HepG2 (cell line): ENCODE results near the gene DPCD. TPM values are rescaled to one million over a fixed set of nuclear protein-coding genes. Genes with fewer than 3 reads are reported as not detected.

ENCODE experiments used
- ATAC-seq: fragments of 200-7000 bp; cut with Tn5 transposase; 3 replicates; pipeline ENCODE4 v1.9.1; 2020; ENCODE audit warnings: mild to moderate bottlenecking, moderate library complexity
- BruUV-seq: library from RNA; stranded (reverse); fragments of 400-500 nt; replicated peaks from 2 replicates; lab custom pipeline; 2021; lab: Mats Ljungman, UMichigan
- CTCF ChIA-PET: fragments of 300-600 bp; formaldehyde crosslinking; extraction: SDS; loops from one replicate; lab custom pipeline; 2021; ENCODE audit warnings: low total read pairs, inconsistent platforms, low intra/inter-chr PET ratio; lab: Yijun Ruan, JAX
- POLR2A ChIA-PET: fragments of 350-600 bp; sonication (Branson Sonifier 250); formaldehyde crosslinking; loops from one replicate; lab custom pipeline; 2020; ENCODE audit warnings: antibody characterized with exemption, inconsistent platforms; lab: Yijun Ruan, JAX
- DNase-seq: peaks from one replicate; pipeline ENCODE4 v3.0.0-alpha.2; 2015; ENCODE audit warnings: low spot score
- FAIRE-seq: peaks from 3 replicates; lab custom pipeline; 2011; peaks lifted over from hg19 to GRCh38; lab: Jason Lieb, UNC
- H2AFZ ChIP-seq: one replicate; pipeline ENCODE4 v1.6.1; 2011; ENCODE audit warnings: low read length, inconsistent platforms
- H3K27ac ChIP-seq: fragments of 300-600 bp; 3 replicates; pipeline ENCODE4 v1.8.0; 2011; ENCODE audit warnings: mixed run types, mild to moderate bottlenecking, mixed read lengths, low read length, inconsistent platforms; ENCODE audit not compliant: insufficient read depth; ENCODE audit errors: extremely low read length
- H3K27me3 ChIP-seq, 2 experiments: fragments of 200-600 bp in 1 of 2; 2 replicates in 1 of 2; 3 replicates in 1 of 2; pipeline versions ENCODE4 v1.6.0 to v1.8.0; 2011; ENCODE audit warnings: low read length in 2 of 2, mild to moderate bottlenecking in 2 of 2, moderate library complexity in 2 of 2, inconsistent platforms in 1 of 2; ENCODE audit not compliant: insufficient read depth in 2 of 2, control insufficient read depth in 1 of 2
- H3K36me3 ChIP-seq, 2 experiments: fragments of 200-600 bp in 1 of 2; replicated peaks in 1 of 2; 2 replicates in 1 of 2; 3 replicates in 1 of 2; pipeline versions ENCODE4 v1.5.1 to v1.8.0; 2011; ENCODE audit warnings: low read length in 2 of 2, inconsistent platforms in 1 of 2; ENCODE audit not compliant: insufficient read depth in 2 of 2, control insufficient read depth in 1 of 2
- H3K4me1 ChIP-seq: 2 replicates; pipeline ENCODE4 v1.5.1; 2012; ENCODE audit warnings: low read length, inconsistent platforms; ENCODE audit not compliant: insufficient read depth
- H3K4me2 ChIP-seq: 2 replicates; pipeline ENCODE4 v1.6.0; 2011; ENCODE audit warnings: low read depth, low read length, inconsistent platforms
- H3K4me3 ChIP-seq, 3 experiments: fragments of 200-600 bp in 1 of 3; sonication (generic), shearing (Covaris generic) in 1 of 3; replicated peaks in 1 of 3; 2 replicates each; pipeline ENCODE4 v1.5.1; 2011 to 2016; ENCODE audit warnings: low read length in 3 of 3, inconsistent platforms in 2 of 3, low read depth in 2 of 3, mild to moderate bottlenecking in 2 of 3, control low read depth in 1 of 3, mixed read lengths in 1 of 3; ENCODE audit not compliant: insufficient read depth in 1 of 3
- H3K79me2 ChIP-seq: one replicate; pipeline ENCODE4 v1.6.1; 2011; ENCODE audit warnings: low read length, inconsistent platforms; ENCODE audit not compliant: insufficient read depth
- H3K9ac ChIP-seq: 2 replicates; pipeline ENCODE4 v1.6.0; 2011; ENCODE audit warnings: mild to moderate bottlenecking, low read depth, low read length, inconsistent platforms; ENCODE audit not compliant: insufficient read depth
- H3K9me3 ChIP-seq: 2 replicates; pipeline ENCODE4 v1.5.1; 2012; ENCODE audit warnings: mild to moderate bottlenecking, low read length
- H4K20me1 ChIP-seq: 2 replicates; pipeline ENCODE4 v1.6.0; 2011; ENCODE audit warnings: inconsistent platforms, mild to moderate bottlenecking, low read length, moderate library complexity; ENCODE audit not compliant: insufficient read depth
- ELK4 ChIP-seq: sonication (generic); formaldehyde crosslinking; IDR thresholded peaks from 2 replicates; pipeline ENCODE4 v1.9.0; 2021; ENCODE audit warnings: missing genetic modification reagents, borderline replicate concordance
- SNAPC2 ChIP-seq: sonication (generic); formaldehyde crosslinking; IDR thresholded peaks from 2 replicates; pipeline ENCODE4 v1.8.1; 2022; ENCODE audit warnings: mild to moderate bottlenecking, missing genetic modification reagents
- ZFP62 ChIP-seq: sonication (generic); formaldehyde crosslinking; IDR thresholded peaks from 2 replicates; pipeline ENCODE4 v1.4.0; 2020; ENCODE audit warnings: missing genetic modification reagents
- ZMYM4 ChIP-seq: sonication (generic); formaldehyde crosslinking; IDR thresholded peaks from 2 replicates; pipeline ENCODE4 v1.8.1; 2023; ENCODE audit warnings: mild to moderate bottlenecking, missing genetic modification reagents
- ZNF280D ChIP-seq: sonication (generic); formaldehyde crosslinking; IDR thresholded peaks from 2 replicates; pipeline ENCODE4 v1.5.1; 2020; ENCODE audit warnings: mild to moderate bottlenecking, missing genetic modification reagents
- ZNF335 ChIP-seq: sonication (generic); formaldehyde crosslinking; IDR thresholded peaks from 2 replicates; pipeline ENCODE4 v1.4.0; 2020; ENCODE audit warnings: missing genetic modification reagents
- ZNF660 ChIP-seq: sonication (generic); formaldehyde crosslinking; IDR thresholded peaks from 2 replicates; pipeline ENCODE4 v1.5.1; 2020; ENCODE audit warnings: mild to moderate bottlenecking, low read depth, missing genetic modification reagents, borderline replicate concordance
- ZNF775 ChIP-seq: sonication (generic); formaldehyde crosslinking; IDR thresholded peaks from 2 replicates; pipeline ENCODE4 v1.4.0; 2020; ENCODE audit warnings: missing genetic modification reagents, mild to moderate bottlenecking, moderate library complexity, borderline replicate concordance
- ZNF782 ChIP-seq: sonication (generic); formaldehyde crosslinking; IDR thresholded peaks from 2 replicates; pipeline ENCODE4 v1.4.0; 2020; ENCODE audit warnings: missing genetic modification reagents, mild to moderate bottlenecking, borderline replicate concordance
- WGBS: methylation state at CpG from one replicate; pipeline ENCODE4 v1.1.6; 2017; ENCODE audit warnings: low lambda C conversion rate; 5-methylcytosine and 5-hydroxymethylcytosine counted together
- in situ Hi-C: cut with HindIII; loops from 2 replicates; pipeline ENCODE4 v1.10.0; 2017; ENCODE audit warnings: low pct_unique_long_range_greater_than_20kb; ENCODE audit not compliant: extremely low pct_ligation_motif_present
- intact Hi-C: fragments of 100-400 bp; cut with micrococcal nuclease; formaldehyde crosslinking; loops from one replicate; pipeline ENCODE4 v1.10.0; 2022; ENCODE audit not compliant: unreplicated experiment
- polyA plus RNA-seq, 8 experiments: library from polyadenylated mRNA; depleted of rRNA in 3 of 8; stranded (reverse) in 7 of 8; unstranded in 1 of 8; fragments of >200 nt; fragmentation: Illumina TruSeq in 4 of 8; extraction: Trizol in 4 of 8; gene quantifications; 2 replicates each; pipeline versions ENCODE4 v1.2.1 to v1.2.3, GENCODE V29; 2011 to 2016; ENCODE audit warnings: low read depth in 4 of 8, missing spikeins in 1 of 8, mixed read lengths in 1 of 8; ENCODE audit not compliant: insufficient read depth in 1 of 8
- total RNA-seq, 5 experiments: library from RNA; depleted of rRNA; stranded (reverse); fragments of >200 nt; fragmentation: Illumina TruSeq; extraction: Trizol; gene quantifications; 2 replicates each; pipeline ENCODE4 v1.2.3, GENCODE V29; 2016; ENCODE audit warnings: low read depth in 1 of 5
- TF ChIP-seq, protein P1 (sequence below): sonication (generic); formaldehyde crosslinking; IDR thresholded peaks from 2 replicates; pipeline ENCODE4 v1.4.0; 2020; ENCODE audit warnings: missing genetic modification reagents, borderline replicate concordance
- TF ChIP-seq, protein P2 (sequence below): sonication (generic); formaldehyde crosslinking; IDR thresholded peaks from 2 replicates; pipeline ENCODE4 v1.8.0; 2022; ENCODE audit warnings: missing genetic modification reagents, mild to moderate bottlenecking, moderate library complexity, borderline replicate concordance

DPCD gene
- total and polyA plus RNA-seq, 2 of the 13 experiments (the other 11 are each of a cell fraction or from before 2014, with no cell fraction given) = 25.2 to 27.0 TPM

GRCh38 chr10:101564490-101564991 is 23.6 kb upstream of the DPCD start:
- Histone ChIP-seq H3K9me3 (no peaks in the 10 kb centered on the region), H3K4me2 (no peak overlapping the region), H3K4me1 (peaks cover 42% of the 10 kb centered on the region), H3K27me3 (peaks cover 0 to 45% of the 10 kb centered on the region in 2 experiments; a peak in 4 of 5 replicates), H3K79me2 (no peaks in the 10 kb centered on the region), H3K4me3 (no peak overlapping the region), H3K9ac (no peak overlapping the region), H3K27ac (no peak overlapping the region), H4K20me1 (no peaks in the 10 kb centered on the region), H2AFZ (no peak overlapping the region), H3K36me3 (no peaks in the 10 kb centered on the region)
- ChIA-PET CTCF (no interaction called here), POLR2A (no interaction called here)
- TF ChIP-seq, protein P1, sequence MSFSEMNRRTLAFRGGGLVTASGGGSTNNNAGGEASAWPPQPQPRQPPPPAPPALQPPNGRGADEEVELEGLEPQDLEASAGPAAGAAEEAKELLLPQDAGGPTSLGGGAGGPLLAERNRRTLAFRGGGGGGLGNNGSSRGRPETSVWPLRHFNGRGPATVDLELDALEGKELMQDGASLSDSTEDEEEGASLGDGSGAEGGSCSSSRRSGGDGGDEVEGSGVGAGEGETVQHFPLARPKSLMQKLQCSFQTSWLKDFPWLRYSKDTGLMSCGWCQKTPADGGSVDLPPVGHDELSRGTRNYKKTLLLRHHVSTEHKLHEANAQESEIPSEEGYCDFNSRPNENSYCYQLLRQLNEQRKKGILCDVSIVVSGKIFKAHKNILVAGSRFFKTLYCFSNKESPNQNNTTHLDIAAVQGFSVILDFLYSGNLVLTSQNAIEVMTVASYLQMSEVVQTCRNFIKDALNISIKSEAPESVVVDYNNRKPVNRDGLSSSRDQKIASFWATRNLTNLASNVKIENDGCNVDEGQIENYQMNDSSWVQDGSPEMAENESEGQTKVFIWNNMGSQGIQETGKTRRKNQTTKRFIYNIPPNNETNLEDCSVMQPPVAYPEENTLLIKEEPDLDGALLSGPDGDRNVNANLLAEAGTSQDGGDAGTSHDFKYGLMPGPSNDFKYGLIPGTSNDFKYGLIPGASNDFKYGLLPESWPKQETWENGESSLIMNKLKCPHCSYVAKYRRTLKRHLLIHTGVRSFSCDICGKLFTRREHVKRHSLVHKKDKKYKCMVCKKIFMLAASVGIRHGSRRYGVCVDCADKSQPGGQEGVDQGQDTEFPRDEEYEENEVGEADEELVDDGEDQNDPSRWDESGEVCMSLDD (CRISPR knock-in tag) = no peak
- TF ChIP-seq ZNF660 (CRISPR knock-in tag) (no peak), ZNF280D (CRISPR knock-in tag) (no peak), ZMYM4 (CRISPR knock-in tag) (no peak), ZNF782 (no peak), ZNF775 (CRISPR knock-in tag) (no peak), ZNF335 (CRISPR knock-in tag) (no peak), ZFP62 (CRISPR knock-in tag) (no peak), SNAPC2 (CRISPR knock-in tag) (no peak), ELK4 (CRISPR knock-in tag) (no peak)
- TF ChIP-seq, protein P2, sequence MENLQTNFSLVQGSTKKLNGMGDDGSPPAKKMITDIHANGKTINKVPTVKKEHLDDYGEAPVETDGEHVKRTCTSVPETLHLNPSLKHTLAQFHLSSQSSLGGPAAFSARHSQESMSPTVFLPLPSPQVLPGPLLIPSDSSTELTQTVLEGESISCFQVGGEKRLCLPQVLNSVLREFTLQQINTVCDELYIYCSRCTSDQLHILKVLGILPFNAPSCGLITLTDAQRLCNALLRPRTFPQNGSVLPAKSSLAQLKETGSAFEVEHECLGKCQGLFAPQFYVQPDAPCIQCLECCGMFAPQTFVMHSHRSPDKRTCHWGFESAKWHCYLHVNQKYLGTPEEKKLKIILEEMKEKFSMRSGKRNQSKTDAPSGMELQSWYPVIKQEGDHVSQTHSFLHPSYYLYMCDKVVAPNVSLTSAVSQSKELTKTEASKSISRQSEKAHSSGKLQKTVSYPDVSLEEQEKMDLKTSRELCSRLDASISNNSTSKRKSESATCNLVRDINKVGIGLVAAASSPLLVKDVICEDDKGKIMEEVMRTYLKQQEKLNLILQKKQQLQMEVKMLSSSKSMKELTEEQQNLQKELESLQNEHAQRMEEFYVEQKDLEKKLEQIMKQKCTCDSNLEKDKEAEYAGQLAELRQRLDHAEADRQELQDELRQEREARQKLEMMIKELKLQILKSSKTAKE (CRISPR knock-in tag) = no peak
- in situ Hi-C loops = no loop called here
- WGBS = 58% methylated on average over 11 of the region's 15 CpGs
- intact Hi-C loops = no loop called here
- ATAC-seq = no peak
- no peak for DNase-seq
- BruUV-seq = no TSS peak
- FAIRE-seq = no peak
